ENCODE results near the gene FBXL19. TPM values are rescaled to one million over a fixed set of nuclear protein-coding genes. Genes with fewer than 3 reads are reported as not detected.

FBXL19 gene, protein sequence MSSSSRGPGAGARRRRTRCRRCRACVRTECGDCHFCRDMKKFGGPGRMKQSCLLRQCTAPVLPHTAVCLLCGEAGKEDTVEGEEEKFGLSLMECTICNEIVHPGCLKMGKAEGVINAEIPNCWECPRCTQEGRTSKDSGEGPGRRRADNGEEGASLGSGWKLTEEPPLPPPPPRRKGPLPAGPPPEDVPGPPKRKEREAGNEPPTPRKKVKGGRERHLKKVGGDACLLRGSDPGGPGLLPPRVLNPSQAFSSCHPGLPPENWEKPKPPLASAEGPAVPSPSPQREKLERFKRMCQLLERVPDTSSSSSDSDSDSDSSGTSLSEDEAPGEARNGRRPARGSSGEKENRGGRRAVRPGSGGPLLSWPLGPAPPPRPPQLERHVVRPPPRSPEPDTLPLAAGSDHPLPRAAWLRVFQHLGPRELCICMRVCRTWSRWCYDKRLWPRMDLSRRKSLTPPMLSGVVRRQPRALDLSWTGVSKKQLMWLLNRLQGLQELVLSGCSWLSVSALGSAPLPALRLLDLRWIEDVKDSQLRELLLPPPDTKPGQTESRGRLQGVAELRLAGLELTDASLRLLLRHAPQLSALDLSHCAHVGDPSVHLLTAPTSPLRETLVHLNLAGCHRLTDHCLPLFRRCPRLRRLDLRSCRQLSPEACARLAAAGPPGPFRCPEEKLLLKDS
- total RNA-seq (2016; rRNA removed; fragmentation: Illumina TruSeq; extraction: Trizol) = 7.4 and 13.7 TPM in 2 replicates
- total RNA-seq (2016; cell fraction: cytosol; rRNA removed; fragmentation: Illumina TruSeq; extraction: Trizol; ENCODE audit: low read depth) = 0.88 and 1.0 TPM in 2 replicates
- 7.5 and 14.8 TPM in 2 replicates for total RNA-seq (2016; cell fraction: insoluble cytoplasmic fraction; rRNA removed; fragmentation: Illumina TruSeq; extraction: Trizol)
- total RNA-seq (2016; cell fraction: membrane; rRNA removed; fragmentation: Illumina TruSeq; extraction: Trizol) = 3.5 and 3.7 TPM in 2 replicates
- total RNA-seq (2016; cell fraction: nucleus; rRNA removed; fragmentation: Illumina TruSeq; extraction: Trizol) = 7.2 and 8.5 TPM in 2 replicates
- 6.0 and 10.1 TPM in 2 replicates for polyA plus RNA-seq (2011; rRNA removed)
- polyA plus RNA-seq (2011; cell fraction: cytosol; rRNA removed) = 4.8 and 8.3 TPM in 2 replicates
- 32.6 and 42.1 TPM in 2 replicates for polyA plus RNA-seq (2011; cell fraction: nucleus; rRNA removed)
- polyA plus RNA-seq (2012) = 6.0 and 7.5 TPM in 2 replicates
- polyA plus RNA-seq (2016; cell fraction: cytosol; fragmentation: Illumina TruSeq; extraction: Trizol; ENCODE audit: low read depth) = 0.59 and 0.62 TPM in 2 replicates
- 8.3 and 8.7 TPM in 2 replicates for polyA plus RNA-seq (2016; cell fraction: insoluble cytoplasmic fraction; fragmentation: Illumina TruSeq; extraction: Trizol; ENCODE audit: low read depth)
- 2.0 and 2.5 TPM in 2 replicates for polyA plus RNA-seq (2016; cell fraction: membrane; fragmentation: Illumina TruSeq; extraction: Trizol; ENCODE audit: low read depth)
- polyA plus RNA-seq (2016; cell fraction: nucleus; fragmentation: Illumina TruSeq; extraction: Trizol; ENCODE audit: insufficient read depth, low read depth) = 18.4 and 19.3 TPM in 2 replicates
- polyA minus RNA-seq (2011; rRNA and poly(A)+ RNA removed; ENCODE audit: low replicate concordance) = 9.2 and 19.5 TPM in 2 replicates
- polyA minus RNA-seq (2011; cell fraction: cytosol; rRNA and poly(A)+ RNA removed) = 8.9 and 9.6 TPM in 2 replicates
- polyA minus RNA-seq (2011; cell fraction: nucleus; rRNA and poly(A)+ RNA removed) = 6.3 and 7.0 TPM in 2 replicates
- Bru-seq, nascent RNA = percentile 57 among the genes with signal in this experiment
- BruChase-seq, experiment 1, labeled RNA remaining after a 6-hour chase = percentile 63 among the genes with signal in this experiment
- percentile 63 among the genes with signal in this experiment for BruChase-seq, experiment 2, labeled RNA remaining after a 2-hour chase
- long read RNA-seq, experiment 1 = 0 reads
- long read RNA-seq, experiment 2, partial matches to known transcripts = 25 of 86 reads
- long read RNA-seq, experiment 2, other reads (novel, unspliced or antisense) = 56 of 86 reads

DNA sequence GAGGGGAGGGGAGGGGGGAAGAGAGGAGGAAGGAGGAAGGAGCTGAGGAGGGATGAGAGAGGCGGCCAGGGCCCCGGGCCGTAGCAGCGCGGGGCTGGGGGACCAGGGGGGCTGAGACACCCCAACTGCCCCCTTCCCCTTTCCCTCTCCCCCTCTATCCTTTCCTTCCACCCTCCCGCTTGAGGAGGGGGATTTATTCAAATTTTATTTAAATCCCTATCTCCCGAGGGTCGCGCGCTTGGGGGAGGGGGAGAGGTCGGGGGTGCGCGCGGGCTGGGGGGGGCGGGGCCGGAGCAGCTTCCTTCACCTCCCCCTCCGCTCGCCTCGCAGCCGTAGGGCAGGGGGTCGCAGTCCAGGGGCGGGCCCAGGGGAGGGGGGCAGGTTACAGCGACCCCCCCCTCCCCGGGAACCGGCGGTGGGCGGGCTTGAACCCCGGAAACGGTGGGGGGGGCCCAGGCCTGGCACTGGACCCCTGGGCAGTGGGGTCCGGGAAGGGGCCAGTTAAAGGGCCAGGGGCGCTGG lies at the start of gene FBXL19:
TSS of gene FBXL19 (plus strand) at position 19 of the 522 bp plus-strand sequence. CDS start 2,183 bp downstream, outside the sequence.
- peaks cover 19% of the 10 kb centered on the region for H3K4me1 ChIP-seq (ENCODE audit: insufficient read depth, low read length)
- under 1% methylated on average over 19 of the region's 31 CpGs for WGBS (ENCODE audit: low lambda C conversion rate)
- FAIRE-seq = no peak
- no peaks in the 10 kb centered on the region; a peak in 1 of 5 replicates for H3K27me3 ChIP-seq (ENCODE audit: control insufficient read depth in 1 of 2, insufficient read depth in 2 of 2, low read length in 2 of 2)
- in situ Hi-C loops (cut with HindIII; ENCODE audit: extremely low pct_ligation_motif_present, low pct_unique_long_range_greater_than_20kb) = loop anchor here (5.0 kb wide), 1 partner anchor 81 kb away; no protein-coding TSS in a partner anchor
- ATAC-seq = no peak
- ChIA-PET POLR2A (interaction anchor here (0.6 to 1.5 kb wide), 13 partner anchors 9 to 265 kb away, joined by 3 to 7 read pairs (median 3); partner anchors contain the start of genes CTF1, ORAI3 and PHKG2), CTCF (ENCODE audit: low intra/inter-chr PET ratio, low total read pairs) (no interaction called here)
- no peaks in the 10 kb centered on the region for H3K79me2 ChIP-seq (ENCODE audit: insufficient read depth, low read length)
- no peak within 1 kb of the TSS for H2AFZ ChIP-seq (ENCODE audit: low read length)
- intact Hi-C loops (cut with micrococcal nuclease; ENCODE audit: unreplicated experiment) = loop anchor here (10.0 kb wide), 1 partner anchor 229 kb away; the partner anchor contains the start of gene SRCAP
- H3K9me3 ChIP-seq (ENCODE audit: low read length) = no peaks in the 10 kb centered on the region
- peaks cover 0 to 5% of the 10 kb centered on the region in 2 experiments; a peak in 2 of 5 replicates for H3K36me3 ChIP-seq (replicated peaks in 1 of 2; ENCODE audit: control insufficient read depth in 1 of 2, insufficient read depth in 2 of 2, low read length in 2 of 2)
- H3K4me3 ChIP-seq (replicated peaks in 1 of 3; ENCODE audit: insufficient read depth in 1 of 3, low read depth in 2 of 3, low read length in 3 of 3) = peak within 1 kb of the TSS; percentile 65 to 87 (median 76)
- peak within 1 kb of the TSS; percentile 97 for H3K4me2 ChIP-seq (ENCODE audit: low read depth, low read length)
- no peak for DNase-seq (ENCODE audit: low spot score)
- peak within 1 kb of the TSS; percentile 90 for H3K9ac ChIP-seq (ENCODE audit: insufficient read depth, low read depth, low read length)
- H3K27ac ChIP-seq (ENCODE audit: extremely low read length, insufficient read depth, low read length) = peak within 1 kb of the TSS; percentile 87
- H4K20me1 ChIP-seq (ENCODE audit: insufficient read depth, low read length) = no peaks in the 10 kb centered on the region; the same call in 1 of the 2 replicates
- no TSS peak for BruUV-seq (replicated peaks)
- 0 out of 2 replicates have a peak, but pooled peaks have one; percentile 33 for TF ChIP-seq ZBTB7A (CRISPR knock-in tag; IDR thresholded peaks at IDR 0.05)
- TF ChIP-seq, protein P1, sequence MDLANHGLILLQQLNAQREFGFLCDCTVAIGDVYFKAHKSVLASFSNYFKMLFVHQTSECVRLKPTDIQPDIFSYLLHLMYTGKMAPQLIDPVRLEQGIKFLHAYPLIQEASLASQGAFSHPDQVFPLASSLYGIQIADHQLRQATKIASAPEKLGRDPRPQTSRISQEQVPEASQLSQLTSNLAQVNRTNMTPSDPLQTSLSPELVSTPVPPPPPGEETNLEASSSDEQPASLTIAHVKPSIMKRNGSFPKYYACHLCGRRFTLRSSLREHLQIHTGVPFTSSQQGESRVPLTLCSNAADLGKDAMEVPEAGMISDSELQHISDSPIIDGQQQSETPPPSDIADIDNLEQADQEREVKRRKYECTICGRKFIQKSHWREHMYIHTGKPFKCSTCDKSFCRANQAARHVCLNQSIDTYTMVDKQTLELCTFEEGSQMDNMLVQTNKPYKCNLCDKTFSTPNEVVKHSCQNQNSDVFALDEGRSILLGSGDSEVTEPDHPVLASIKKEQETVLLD (CRISPR knock-in tag; IDR thresholded peaks at IDR 0.05; ENCODE audit: low read depth) = 0 out of 2 replicates have a peak, but pooled peaks have one; percentile 17
- TF ChIP-seq, protein P2, sequence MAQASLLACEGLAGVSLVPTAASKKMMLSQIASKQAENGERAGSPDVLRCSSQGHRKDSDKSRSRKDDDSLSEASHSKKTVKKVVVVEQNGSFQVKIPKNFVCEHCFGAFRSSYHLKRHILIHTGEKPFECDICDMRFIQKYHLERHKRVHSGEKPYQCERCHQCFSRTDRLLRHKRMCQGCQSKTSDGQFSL (CRISPR knock-in tag; IDR thresholded peaks at IDR 0.05) = 0 out of 2 replicates have a peak, but pooled peaks have one; percentile 15
- 0 out of 2 replicates have a peak, but pooled peaks have one; percentile 0 for TF ChIP-seq ZNF446 (CRISPR knock-in tag; IDR thresholded peaks at IDR 0.05)
- TF ChIP-seq ATF7-NPFF (CRISPR knock-in tag; IDR thresholded peaks at IDR 0.05; ENCODE audit: low read depth) = no peak
- 0 out of 2 replicates have a peak, but pooled peaks have one; percentile 16 for TF ChIP-seq ETV5 (CRISPR knock-in tag; IDR thresholded peaks at IDR 0.05; ENCODE audit: borderline replicate concordance)
- TF ChIP-seq, protein P3, sequence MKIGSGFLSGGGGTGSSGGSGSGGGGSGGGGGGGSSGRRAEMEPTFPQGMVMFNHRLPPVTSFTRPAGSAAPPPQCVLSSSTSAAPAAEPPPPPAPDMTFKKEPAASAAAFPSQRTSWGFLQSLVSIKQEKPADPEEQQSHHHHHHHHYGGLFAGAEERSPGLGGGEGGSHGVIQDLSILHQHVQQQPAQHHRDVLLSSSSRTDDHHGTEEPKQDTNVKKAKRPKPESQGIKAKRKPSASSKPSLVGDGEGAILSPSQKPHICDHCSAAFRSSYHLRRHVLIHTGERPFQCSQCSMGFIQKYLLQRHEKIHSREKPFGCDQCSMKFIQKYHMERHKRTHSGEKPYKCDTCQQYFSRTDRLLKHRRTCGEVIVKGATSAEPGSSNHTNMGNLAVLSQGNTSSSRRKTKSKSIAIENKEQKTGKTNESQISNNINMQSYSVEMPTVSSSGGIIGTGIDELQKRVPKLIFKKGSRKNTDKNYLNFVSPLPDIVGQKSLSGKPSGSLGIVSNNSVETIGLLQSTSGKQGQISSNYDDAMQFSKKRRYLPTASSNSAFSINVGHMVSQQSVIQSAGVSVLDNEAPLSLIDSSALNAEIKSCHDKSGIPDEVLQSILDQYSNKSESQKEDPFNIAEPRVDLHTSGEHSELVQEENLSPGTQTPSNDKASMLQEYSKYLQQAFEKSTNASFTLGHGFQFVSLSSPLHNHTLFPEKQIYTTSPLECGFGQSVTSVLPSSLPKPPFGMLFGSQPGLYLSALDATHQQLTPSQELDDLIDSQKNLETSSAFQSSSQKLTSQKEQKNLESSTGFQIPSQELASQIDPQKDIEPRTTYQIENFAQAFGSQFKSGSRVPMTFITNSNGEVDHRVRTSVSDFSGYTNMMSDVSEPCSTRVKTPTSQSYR (CRISPR knock-in tag; IDR thresholded peaks at IDR 0.05; ENCODE audit: borderline replicate concordance) = 0 out of 2 replicates have a peak, but pooled peaks have one; percentile 15

Measured in HepG2 (cell line).